ENCODE measurements around the gene TOLLIP.
"Not testable (repeated sequence)": the region's sequence is repeated elsewhere in the genome, so short reads cannot be mapped to it uniquely, and the experiment has no call there.

TOLLIP gene

GRCh38 chr11:1309498-1310317 is at the start of gene TOLLIP:
TOLLIP (minus strand) TSS chr11:1309632; CDS start chr11:1309498, 134 bp downstream.
- peak; percentile 34 for TF ChIP-seq CTCF (IDR thresholded peaks at IDR 0.05; ENCODE audit: extremely low read depth, insufficient read depth, missing control alignments)
- in situ Hi-C loops (cut with MboI; ENCODE audit: low pct_unique_long_range_greater_than_20kb, low sequenced_read_pairs, unreplicated experiment): no loop called here
- DNase-seq (ENCODE audit: low spot score): peak; percentile 100

GRCh38 chr11:1358931-1359330 is 49.5 kb upstream of the TOLLIP start:
- DNase-seq (ENCODE audit: low spot score); in situ Hi-C loops (cut with MboI; ENCODE audit: low pct_unique_long_range_greater_than_20kb, low sequenced_read_pairs, unreplicated experiment): not testable (repeated sequence)

- DNase-seq (ENCODE audit: low spot score): no peak
- in situ Hi-C loops (cut with MboI; ENCODE audit: low pct_unique_long_range_greater_than_20kb, low sequenced_read_pairs, unreplicated experiment): no loop called here
- TF ChIP-seq CTCF (IDR thresholded peaks at IDR 0.05; ENCODE audit: extremely low read depth, insufficient read depth, missing control alignments): no peak
Measured at GRCh38 chr11:1358286-1358685, 48.9 kb upstream of the TOLLIP start.

- no peak for TF ChIP-seq CTCF (IDR thresholded peaks at IDR 0.05; ENCODE audit: extremely low read depth, insufficient read depth, missing control alignments)
- no peak for DNase-seq (ENCODE audit: low spot score)
- in situ Hi-C loops (cut with MboI; ENCODE audit: low pct_unique_long_range_greater_than_20kb, low sequenced_read_pairs, unreplicated experiment): no loop called here
Measured at GRCh38 chr11:1356478-1356960, 47.1 kb upstream of the TOLLIP start.

GRCh38 chr11:1356007-1356435 is 46.6 kb upstream of the TOLLIP start:
- in situ Hi-C loops (cut with MboI; ENCODE audit: low pct_unique_long_range_greater_than_20kb, low sequenced_read_pairs, unreplicated experiment): no loop called here
- TF ChIP-seq CTCF (IDR thresholded peaks at IDR 0.05; ENCODE audit: extremely low read depth, insufficient read depth, missing control alignments): no peak
- DNase-seq (ENCODE audit: low spot score): no peak

GRCh38 chr11:1354125-1354938 is 44.9 kb upstream of the TOLLIP start:
- DNase-seq (ENCODE audit: low spot score): no peak
- TF ChIP-seq CTCF (IDR thresholded peaks at IDR 0.05; ENCODE audit: extremely low read depth, insufficient read depth, missing control alignments): no peak
- in situ Hi-C loops (cut with MboI; ENCODE audit: low pct_unique_long_range_greater_than_20kb, low sequenced_read_pairs, unreplicated experiment): no loop called here

All from GM13977 (cell line).